Prostate gland (tissue), 2 donors: Measurements from ENCODE around the gene FGF11.

Experiments
- CTCF ChIP-seq, 4 experiments: fragments of 200-600 bp in 2 of 4; fragments of 450-650 bp in 2 of 4; sonication (generic) in 2 of 4; IDR thresholded peaks; 1 replicate in 3 of 4; 2 replicates in 1 of 4; pipeline ENCODE4 v1.5.1; 2016 to 2019; ENCODE audit warnings: antibody characterized with exemption in 4 of 4, mild to moderate bottlenecking in 2 of 4, moderate library complexity in 2 of 4
- POLR2A ChIP-seq: fragments of 450-650 bp; IDR thresholded peaks from one replicate; pipeline ENCODE4 v1.6.1; 2016; ENCODE audit warnings: antibody characterized with exemption, mild to moderate bottlenecking

GRCh38 chr17:7419819-7420610 lies 19.3 kb upstream of the FGF11 start, which contains the start of gene SPEM1:
- no peak for TF ChIP-seq POLR2A
- TF ChIP-seq CTCF (IDR thresholded peaks at IDR 0.05), result no peak
